ENCODE results near the gene FYB2. TPM values are rescaled to one million over a fixed set of nuclear protein-coding genes. Genes with fewer than 3 reads are reported as not detected.
"Not testable (repeated sequence)": the region's sequence is repeated elsewhere in the genome, so short reads cannot be mapped to it uniquely, and the experiment has no call there.

FYB2 gene
- total RNA-seq, 1 donor from 2014 or later = 15.2 TPM

DNA sequence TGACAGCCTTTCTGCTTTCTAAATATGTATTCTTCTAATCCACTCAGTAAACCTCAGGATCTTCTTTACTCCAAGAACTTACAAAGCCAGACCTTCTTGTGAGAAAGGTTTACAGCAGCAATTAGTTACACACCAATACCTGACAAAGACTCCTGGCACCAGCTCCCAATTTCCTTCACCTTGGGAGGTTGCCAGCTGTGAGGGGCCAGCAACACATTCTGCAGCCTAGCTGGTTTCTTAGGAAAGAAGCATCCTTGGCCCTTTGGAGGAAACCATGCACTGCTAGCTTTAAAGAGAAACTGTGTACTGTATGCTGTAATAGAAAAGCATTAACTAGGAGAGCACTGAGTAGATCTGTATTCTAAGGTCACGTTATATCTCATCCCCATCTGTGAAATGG lies 10.8 kb downstream of the FYB2 start:
- intact Hi-C loops (cut with micrococcal nuclease) = no loop called here
- ATAC-seq (no peak), DNase-seq (no peak)

DNA sequence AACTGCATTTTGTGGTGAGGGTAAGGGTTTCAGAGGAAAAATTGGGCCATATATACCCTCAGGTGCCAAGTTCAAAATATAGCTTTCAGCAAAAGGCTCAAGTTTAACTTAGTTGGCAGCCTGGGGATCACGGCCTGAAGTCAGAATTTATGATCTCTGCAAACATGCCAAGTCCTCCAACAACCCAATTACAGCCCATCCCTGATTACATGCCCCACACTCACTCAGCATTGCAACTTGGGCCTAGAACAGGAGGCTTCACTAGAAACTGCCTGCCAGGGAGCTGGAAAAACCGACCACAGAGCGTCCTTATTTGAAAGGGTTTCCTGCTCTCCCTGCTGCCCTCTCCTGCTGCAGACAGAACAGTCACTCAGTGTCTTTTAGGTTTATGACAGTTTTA lies 12.4 kb downstream of the FYB2 start:
- DNase-seq (no peak), ATAC-seq (peak; percentile 49)
- intact Hi-C loops (cut with micrococcal nuclease) = no loop called here

DNA sequence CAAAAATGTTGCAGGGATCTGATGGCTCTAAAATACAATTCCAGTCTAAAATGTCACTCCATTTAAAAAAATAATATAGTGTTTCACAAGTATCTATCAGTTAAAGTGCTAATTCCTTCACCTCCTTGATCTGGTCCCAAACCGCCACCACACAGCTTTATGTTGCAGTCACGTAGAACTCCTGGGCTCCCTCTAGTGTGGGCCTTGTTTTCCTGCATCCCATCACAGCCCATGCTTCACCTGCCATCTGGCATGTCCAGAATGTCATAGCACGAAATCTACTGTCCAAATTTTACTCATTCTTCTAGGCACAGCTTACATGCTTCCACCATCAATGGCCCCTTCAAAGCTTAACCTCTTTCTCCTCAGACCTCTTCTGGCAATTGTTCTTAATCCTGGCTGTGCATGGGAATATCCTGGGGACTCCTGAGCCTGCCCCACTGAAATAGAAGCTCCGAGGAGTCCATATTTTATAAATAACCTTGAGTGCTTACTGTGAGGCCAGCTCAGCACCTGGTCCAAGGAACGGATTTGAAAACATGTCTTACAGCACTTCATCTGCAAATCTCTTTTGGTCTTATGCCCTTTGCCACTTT lies 15.5 kb downstream of the FYB2 start:
- intact Hi-C loops (cut with micrococcal nuclease) = no loop called here
- no peak for DNase-seq
- ATAC-seq = no peak

DNA sequence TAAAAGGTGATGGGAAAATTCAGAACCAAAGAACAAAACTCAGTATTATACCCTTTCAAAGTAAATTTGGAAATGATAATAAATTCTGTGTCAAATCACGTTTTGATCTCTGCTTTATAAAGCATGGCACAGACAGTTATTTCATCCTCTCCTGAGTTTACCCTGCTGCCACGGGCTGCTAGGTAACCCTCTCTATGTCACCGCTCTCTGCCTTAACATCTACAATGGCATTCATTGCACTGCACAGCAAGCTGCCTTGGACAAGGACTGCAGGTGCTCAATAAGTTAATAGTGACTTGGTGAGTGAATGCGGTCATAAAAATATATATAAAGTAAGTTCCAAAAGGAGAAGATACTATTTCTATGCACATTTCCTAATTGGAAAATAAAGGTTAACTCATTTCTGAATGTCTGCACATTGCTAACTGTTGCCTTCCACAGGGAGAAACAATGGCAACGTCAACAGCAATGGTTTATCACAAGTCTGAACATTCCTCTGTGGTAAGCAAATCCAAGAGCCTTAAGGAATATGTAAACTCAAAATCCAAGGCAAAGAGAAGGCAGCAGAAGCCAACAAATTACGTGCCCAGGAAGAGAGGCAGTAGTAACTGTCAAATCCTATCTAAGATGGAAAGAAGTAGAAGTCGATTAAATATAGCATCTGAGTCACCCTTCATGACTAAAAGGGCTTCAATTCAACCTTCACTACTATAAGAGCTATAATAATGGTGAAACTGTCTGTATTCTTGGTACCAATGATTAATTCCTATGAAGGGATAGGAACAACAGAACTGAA lies 19.4 kb downstream of the FYB2 start:
- intact Hi-C loops (cut with micrococcal nuclease) = no loop called here
- DNase-seq (no peak), ATAC-seq (peak; percentile 65)

DNA sequence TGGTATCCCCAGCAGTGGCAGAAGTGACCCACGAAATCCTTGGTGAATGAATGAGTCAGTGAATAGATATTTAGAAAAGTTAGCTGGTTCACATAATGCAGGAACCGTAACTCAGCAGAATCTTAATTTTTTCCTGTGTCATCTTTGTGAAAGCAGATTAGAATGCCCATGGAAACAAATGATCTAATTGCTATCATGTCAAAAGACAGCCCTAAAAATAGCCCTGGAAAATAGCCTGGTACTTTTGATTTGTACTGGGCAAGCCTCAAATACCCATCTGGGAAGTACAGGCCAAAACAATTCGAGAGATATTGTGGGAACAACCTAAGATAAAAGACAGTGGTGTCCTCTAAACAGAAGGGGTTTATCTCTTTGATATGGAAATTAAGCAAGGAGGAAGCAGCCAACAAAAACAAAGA lies 21.1 kb downstream of the FYB2 start:
- DNase-seq (no peak), ATAC-seq (peak; percentile 86)
- intact Hi-C loops (cut with micrococcal nuclease) = no loop called here

DNA sequence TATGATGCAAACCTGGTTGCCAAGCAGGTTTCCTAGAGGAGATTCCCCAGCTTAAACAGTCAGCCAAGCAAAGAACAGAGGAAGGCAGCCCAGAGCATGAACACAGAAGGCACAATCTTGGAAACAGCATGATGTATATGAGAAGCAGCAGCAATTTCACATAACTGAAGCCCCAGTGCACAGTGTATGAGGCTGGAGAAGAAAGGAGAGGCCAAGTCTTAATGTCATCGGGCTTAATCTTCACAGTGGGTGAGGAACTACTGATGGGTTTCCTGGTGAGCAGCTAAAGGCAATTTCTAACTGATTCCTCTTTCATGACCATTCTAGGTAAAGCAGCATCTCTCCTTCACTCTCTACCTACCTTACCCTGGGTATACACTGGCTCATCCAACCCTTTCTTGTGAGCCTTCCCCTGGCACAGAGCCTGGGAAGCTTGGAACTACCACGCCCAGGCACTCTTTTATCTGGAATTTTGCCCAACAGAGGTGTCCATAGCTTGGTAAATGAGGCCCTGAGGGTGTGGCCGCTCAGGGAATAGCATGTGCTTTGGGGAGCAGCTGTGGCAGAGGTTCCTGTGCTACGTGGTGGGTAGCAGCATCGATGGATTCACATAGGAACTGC lies 22.0 kb downstream of the FYB2 start:
- DNase-seq (peak; percentile 60), ATAC-seq (peak; percentile 69)
- intact Hi-C loops (cut with micrococcal nuclease) = no loop called here

DNA sequence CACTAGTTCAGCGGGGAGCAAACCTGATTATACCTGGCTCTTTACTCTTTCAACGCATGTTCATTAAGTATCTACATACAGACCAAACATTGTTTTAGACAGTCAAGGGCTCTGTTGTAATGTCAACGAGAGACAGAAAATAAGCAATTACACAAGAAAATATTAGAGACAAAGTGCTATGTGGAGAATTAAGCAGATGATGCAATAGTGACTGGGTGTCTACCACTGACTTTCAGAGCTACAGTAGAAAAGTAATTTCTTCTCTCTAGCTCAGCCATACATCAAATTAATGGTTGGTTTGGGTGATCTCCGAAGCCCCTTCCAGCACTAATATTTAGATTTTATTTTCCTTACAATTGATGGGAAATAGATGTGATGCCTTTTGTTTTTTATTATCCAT lies 23.3 kb downstream of the FYB2 start:
- DNase-seq (no peak), ATAC-seq (no peak)
- intact Hi-C loops (cut with micrococcal nuclease) = no loop called here

DNA sequence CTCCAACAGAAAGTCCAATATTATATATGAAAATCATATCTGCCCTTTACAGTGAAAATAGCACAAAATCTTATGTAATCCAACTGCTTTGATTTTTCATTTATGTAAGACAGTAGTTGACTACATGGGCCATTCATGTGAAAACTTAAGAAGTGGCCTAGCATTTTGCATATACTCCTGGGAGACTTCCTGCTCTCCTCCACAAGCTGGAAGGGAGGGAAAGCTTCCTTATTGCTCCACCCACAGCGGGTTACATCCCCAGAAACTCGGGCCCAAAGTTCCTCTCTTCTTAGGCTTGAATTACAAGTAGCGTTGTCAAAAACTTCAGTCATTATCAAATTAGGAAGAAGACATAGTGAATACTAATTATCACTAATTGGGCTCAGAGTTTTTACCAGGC lies 29.2 kb downstream of the FYB2 start:
- intact Hi-C loops (cut with micrococcal nuclease) = no loop called here
- ATAC-seq (no peak), DNase-seq (no peak)

DNA sequence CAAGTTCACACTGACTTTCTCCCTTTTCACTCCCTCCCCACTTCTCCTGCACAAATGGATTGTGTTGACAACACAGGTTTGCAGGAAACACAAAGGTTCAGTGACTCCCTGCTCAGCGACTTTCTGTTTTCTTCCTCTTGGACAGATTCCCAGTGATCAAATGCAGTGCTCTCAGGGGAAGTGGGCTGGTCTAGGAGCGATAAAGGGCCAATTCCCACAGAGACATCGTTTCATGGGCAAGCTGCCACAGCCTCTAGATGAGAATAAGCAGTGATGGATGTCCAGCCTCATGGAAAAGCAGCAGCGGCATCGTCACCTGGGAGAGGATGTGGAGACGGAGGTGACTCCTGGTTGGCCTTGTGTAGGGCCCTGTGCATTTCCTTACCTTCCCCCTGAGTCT lies 30.6 kb downstream of the FYB2 start:
- peak; percentile 74 for ATAC-seq
- DNase-seq = peak; percentile 42

DNA sequence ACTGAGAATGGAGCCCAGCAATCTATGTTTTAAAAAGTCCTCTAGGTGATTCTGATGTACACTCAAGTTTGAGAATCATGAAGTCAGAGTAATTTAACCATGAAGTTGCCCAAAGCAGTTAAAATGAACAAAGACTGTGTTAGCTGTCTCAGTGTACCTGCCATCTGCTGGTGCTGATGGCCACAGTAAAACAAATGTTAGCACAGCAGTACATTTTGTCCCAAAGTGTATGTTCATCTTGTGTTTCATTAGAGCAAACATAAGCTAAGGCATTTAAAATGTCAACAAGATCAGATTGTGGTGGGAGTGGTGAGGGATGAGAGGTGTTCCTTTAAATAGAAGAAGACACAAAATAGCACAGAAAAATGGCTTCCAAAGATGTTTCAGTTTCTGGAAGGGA lies 31.1 kb downstream of the FYB2 start:
- DNase-seq (no peak), ATAC-seq (peak; percentile 39)
- intact Hi-C loops (cut with micrococcal nuclease) = no loop called here

More for the DNA sequence above, 30.6 kb downstream of the FYB2 start:
- intact Hi-C loops (cut with micrococcal nuclease) = no loop called here

DNA sequence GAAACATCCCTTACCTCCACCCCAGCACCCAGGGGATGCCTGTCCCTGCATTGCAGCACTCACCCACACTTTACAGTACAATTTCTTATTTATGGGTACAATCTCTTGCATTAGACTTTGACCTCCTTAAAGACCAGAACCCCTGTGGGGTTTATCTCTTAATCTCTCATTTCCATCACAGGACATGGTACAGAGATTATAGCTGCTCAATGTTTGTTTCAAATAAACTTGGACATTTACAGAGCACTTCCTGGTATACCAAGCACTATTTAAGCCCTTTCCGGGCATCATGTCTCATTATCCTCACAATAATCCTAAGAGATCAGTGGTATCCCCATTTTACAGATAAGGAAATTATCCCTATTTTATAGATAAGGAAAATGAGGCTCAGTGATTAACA lies 31.9 kb downstream of the FYB2 start:
- no peak for DNase-seq
- no peak for ATAC-seq

DNA sequence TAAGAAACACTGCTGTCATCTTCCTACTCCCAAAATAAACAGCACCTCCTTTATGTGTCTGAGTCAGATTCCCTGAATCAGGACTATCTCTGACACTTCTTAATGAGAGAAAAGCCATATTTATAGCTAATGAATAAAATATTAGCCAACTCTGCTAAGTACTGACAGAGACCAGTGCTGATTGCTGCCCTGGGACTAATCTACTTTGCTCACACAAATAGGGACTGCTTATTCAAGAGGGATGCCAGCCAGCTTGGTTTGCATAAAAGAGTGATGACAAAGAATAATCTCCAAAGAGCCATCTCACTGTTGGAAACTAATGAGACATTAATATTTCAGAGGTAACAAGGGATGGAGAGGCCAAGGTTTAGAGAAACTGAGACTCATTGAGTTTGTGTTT lies 36.4 kb downstream of the FYB2 start:
- intact Hi-C loops (cut with micrococcal nuclease) = no loop called here
- no peak for ATAC-seq

More for the DNA sequence above, 31.9 kb downstream of the FYB2 start:
- intact Hi-C loops (cut with micrococcal nuclease) = no loop called here

DNA sequence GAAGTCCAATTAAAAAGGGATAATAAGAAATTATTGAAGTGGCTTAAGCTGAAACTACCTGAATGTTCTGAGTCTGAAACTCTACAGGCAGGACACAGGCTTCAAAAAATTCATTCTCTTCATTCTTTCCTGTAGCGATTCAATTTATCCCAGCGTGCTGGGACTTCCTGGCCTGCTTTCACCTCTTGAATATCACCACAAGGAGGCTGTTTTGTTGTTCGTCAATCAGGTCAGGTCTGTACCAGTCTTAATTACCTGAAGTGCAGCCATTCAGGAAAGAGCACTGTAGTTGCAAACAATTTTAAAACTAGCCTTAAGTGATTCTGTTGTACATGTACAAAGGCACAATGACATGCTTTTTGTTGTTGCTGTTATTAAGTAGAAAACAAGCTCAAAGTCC lies 38.4 kb downstream of the FYB2 start:
- DNase-seq (no peak), ATAC-seq (no peak)
- intact Hi-C loops (cut with micrococcal nuclease) = no loop called here

More for the DNA sequence above, 36.4 kb downstream of the FYB2 start:
- no peak for DNase-seq

DNA sequence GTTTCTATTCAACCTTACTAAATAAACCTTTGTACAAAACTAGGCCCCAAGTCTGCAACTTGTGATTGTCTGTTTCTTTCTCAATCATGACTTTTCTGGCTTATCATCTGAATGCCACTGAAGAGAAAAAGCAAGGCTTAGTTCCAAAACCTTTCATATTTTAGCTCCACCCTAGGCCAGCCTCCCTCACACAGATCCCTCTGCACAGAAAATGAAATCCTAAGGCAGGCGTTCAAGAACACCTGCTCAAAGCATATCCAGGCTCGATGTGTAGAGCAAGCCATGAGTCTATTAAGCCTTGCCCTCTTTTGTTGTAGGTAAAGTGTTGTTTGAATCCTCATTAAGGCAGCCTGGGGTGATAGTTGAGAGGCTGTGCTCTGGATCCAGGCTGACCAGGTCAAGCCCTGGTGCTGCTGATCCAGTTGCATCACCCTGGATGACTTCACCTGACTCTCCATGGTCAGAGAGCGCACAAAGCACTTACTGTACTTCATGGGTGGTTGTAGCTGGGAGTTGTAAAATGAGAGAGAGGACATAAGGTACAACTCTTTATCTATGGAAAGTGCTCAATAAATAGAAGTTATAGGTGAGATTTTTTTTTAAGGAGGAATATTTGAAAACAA lies 39.0 kb downstream of the FYB2 start:
- ATAC-seq = no peak
- intact Hi-C loops (cut with micrococcal nuclease) = no loop called here
- DNase-seq = no peak

DNA sequence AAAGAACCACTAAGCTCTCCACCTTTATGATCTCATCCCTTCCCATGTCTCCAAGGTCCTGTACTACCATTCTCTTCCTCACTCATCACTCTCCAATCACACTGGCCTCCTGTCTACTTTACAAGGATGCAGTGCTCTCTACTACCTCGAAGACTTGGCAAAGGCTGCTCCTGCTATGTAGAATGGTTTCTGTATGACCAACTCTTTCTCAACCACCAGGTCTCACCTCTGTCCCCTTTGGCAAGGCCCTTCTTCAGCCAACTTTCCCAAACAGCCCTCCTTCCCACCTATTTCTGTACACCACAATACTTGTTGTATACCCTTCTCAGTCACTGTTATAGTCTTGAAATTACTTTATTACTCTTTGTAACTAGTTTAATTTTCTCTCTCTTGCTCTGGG lies 41.2 kb downstream of the FYB2 start:
- DNase-seq (no peak), ATAC-seq (peak; percentile 29)
- intact Hi-C loops (cut with micrococcal nuclease) = no loop called here

DNA sequence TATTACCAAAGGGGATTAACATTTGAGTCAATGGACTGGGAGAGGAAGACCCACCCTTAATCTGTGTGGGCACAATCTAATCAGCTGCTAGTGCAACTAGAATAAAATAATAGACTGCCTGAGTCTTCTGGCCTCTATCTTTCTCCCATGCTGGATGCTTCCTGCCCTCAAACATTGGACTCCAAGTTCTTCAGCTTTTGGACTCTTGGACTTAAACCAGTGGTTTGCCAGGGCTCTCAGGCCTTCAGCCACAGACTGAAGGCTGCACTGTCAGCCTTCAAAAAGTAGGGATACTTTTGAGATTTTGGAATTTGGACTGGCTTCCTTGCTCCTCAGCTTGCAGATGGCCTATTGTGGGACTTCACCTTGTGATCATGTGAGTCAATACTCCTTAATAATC lies 44.5 kb downstream of the FYB2 start:
- DNase-seq; ATAC-seq; intact Hi-C loops (cut with micrococcal nuclease): not testable (repeated sequence)

DNA sequence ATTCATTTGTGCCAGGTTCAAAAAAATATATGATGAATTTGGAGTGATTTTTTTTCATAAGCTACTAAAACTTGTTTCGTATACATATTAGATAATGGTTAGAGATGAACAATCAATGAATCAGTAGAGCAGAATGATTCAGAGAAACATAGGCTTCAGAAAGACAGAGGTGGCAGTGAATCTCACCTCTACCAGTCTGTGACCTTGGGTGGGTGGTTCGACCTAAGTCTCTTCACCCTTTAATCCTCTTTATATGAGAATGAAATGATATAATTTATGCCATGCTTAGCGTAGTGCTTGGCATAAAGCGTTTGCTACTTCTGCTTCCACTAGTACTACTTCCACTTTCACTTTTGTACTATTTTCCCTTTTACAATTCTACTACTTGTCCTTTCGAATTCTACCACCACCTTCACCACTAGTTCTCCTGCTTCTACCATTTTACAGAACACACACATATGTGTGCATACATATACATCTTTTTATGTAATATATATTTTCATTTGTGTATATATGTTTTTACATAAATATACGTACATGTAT lies 45.1 kb downstream of the FYB2 start:
- ATAC-seq (no peak), DNase-seq (no peak)
- intact Hi-C loops (cut with micrococcal nuclease) = no loop called here

DNA sequence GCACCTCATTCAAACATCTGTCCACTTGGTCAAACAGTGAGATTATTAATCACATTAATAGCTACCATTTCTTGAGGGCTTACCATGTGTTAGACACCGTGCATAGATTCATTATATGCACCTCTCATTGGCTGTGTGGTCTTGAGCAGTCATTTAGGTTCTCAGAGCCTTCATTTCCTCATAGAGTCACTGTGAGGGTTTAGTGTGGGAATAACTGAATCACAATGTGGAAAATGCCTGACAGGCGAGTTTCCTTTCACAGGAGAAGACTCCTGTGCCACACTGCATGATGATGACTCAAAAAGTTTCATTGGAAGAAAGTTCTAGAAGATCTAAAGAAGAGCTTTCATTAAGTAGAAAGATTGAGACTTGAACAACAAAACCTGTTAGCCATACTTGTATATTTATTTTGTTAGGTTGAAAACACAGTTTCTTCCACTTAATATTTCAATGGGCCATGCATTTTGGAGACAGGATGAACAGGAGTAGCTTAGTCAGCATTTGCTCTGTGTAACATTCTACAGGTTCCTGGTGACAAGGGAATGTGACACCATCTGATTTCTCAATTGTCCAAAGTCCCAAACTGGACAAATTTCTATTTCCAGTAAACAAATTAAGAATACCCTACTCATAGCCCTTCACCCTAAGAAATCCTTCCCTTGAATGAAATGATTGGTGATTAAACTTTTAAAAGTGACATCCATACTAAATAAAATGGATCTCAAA lies 45.7 kb downstream of the FYB2 start:
- DNase-seq (no peak), ATAC-seq (no peak)
- intact Hi-C loops (cut with micrococcal nuclease) = no loop called here

DNA sequence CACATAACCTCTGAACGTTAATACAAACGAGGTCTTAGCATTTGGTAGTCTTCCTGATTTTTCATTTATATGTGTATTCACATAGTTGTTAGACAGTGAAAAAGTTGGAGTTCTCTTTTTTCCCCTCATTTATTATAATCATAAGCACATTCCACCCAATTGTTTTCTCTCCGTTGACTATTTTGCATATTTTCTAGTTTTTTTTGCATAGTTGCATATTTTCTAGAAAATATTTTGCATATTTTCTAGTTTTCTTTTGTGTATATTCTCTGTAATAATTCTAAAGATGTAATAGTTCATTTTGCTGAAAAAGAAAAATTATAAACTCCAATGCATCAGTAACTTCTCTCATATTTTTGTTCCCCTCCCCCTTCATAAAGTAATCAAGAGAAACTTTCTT lies 47.5 kb downstream of the FYB2 start:
- DNase-seq (no peak), ATAC-seq (no peak)
- intact Hi-C loops (cut with micrococcal nuclease) = no loop called here
